Measurements from ENCODE around the gene MEIOSIN. TPM values are rescaled to one million over a fixed set of nuclear protein-coding genes. Genes with fewer than 3 reads are reported as not detected.

MEIOSIN gene
- total RNA-seq, 2 donors from 2014 or later, result not detected

DNA sequence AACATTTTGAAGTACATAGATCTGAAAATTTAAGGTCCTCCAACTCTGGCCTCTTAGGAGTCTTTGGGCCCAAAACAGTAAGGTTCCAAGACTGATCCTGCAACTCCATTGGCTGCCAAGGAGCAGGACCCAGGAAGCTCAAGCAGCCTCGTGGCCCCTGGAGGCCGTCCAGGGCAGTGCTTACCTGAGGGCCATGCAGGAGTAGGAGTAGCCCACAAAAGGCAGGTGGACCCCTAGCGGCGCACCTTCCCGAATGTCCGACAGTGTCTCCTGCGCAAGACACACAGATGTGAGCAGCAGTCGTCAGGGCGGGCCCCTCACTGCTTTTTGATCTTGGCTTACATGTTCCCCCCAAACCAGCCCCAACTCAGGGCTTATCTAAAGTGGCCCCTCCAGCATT, 41.5 kb downstream of the MEIOSIN start:
- peaks cover 53% of the 10 kb centered on the region for H3K36me3 ChIP-seq
- H3K27ac ChIP-seq, result no peak overlapping the region
- no peaks in the 10 kb centered on the region for H3K9me3 ChIP-seq
- H3K4me3 ChIP-seq, result no peak overlapping the region
- DNase-seq (ENCODE audit: low spot score) (no peak), ATAC-seq (ENCODE audit: insufficient number of reproducible peaks, low FRiP score, low read depth) (no peak)
- H3K4me1 ChIP-seq (ENCODE audit: control insufficient read depth in 1 of 2, low read depth in 2 of 2), result peaks cover 2 to 16% of the 10 kb centered on the region in 2 donors
- TF ChIP-seq, protein P1, sequence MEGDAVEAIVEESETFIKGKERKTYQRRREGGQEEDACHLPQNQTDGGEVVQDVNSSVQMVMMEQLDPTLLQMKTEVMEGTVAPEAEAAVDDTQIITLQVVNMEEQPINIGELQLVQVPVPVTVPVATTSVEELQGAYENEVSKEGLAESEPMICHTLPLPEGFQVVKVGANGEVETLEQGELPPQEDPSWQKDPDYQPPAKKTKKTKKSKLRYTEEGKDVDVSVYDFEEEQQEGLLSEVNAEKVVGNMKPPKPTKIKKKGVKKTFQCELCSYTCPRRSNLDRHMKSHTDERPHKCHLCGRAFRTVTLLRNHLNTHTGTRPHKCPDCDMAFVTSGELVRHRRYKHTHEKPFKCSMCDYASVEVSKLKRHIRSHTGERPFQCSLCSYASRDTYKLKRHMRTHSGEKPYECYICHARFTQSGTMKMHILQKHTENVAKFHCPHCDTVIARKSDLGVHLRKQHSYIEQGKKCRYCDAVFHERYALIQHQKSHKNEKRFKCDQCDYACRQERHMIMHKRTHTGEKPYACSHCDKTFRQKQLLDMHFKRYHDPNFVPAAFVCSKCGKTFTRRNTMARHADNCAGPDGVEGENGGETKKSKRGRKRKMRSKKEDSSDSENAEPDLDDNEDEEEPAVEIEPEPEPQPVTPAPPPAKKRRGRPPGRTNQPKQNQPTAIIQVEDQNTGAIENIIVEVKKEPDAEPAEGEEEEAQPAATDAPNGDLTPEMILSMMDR (IDR thresholded peaks at IDR 0.05), result no peak
- H3K27me3 ChIP-seq (replicated peaks; ENCODE audit: insufficient read depth), result no peaks in the 10 kb centered on the region

DNA sequence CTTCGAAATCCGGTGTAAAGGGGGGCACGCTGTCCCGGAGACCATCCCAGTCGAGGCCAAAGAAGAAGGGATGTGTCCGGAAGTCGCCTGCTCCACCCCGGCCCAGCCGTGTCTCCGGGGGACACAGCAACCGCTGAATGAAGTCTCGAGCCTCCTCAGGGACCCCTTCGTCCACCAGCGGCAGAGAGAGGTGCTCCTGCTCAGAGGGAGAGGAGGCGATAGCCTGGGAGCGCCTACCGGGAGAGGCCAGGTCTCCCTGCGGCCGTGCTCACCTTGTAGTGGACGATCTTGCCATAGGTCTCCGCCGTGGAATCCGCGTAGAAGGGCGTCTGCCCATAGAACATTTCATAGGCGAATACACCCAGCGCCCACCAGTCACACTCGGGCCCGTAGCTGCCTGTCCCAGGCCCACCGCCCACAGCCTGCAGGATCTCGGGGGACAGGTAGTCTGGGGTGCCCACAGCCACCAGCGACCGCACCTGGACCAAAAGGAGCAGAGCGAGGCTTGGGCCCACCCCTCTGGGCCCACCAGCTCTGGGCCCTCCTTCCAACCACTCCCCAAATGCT, 44.2 kb downstream of the MEIOSIN start:
- H3K4me1 ChIP-seq (ENCODE audit: control insufficient read depth in 1 of 2, low read depth in 2 of 2), result peaks cover 6 to 20% of the 10 kb centered on the region in 2 donors
- TF ChIP-seq, protein P1 (IDR thresholded peaks at IDR 0.05), result no peak
- ATAC-seq (ENCODE audit: insufficient number of reproducible peaks, low FRiP score, low read depth) (no peak), DNase-seq (ENCODE audit: low spot score) (no peak)
- H3K36me3 ChIP-seq, result peaks cover 42% of the 10 kb centered on the region
- no peaks in the 10 kb centered on the region for H3K27me3 ChIP-seq (replicated peaks; ENCODE audit: insufficient read depth)
- no peak overlapping the region for H3K4me3 ChIP-seq
- no peak overlapping the region for H3K27ac ChIP-seq
- H3K9me3 ChIP-seq, result no peaks in the 10 kb centered on the region

DNA sequence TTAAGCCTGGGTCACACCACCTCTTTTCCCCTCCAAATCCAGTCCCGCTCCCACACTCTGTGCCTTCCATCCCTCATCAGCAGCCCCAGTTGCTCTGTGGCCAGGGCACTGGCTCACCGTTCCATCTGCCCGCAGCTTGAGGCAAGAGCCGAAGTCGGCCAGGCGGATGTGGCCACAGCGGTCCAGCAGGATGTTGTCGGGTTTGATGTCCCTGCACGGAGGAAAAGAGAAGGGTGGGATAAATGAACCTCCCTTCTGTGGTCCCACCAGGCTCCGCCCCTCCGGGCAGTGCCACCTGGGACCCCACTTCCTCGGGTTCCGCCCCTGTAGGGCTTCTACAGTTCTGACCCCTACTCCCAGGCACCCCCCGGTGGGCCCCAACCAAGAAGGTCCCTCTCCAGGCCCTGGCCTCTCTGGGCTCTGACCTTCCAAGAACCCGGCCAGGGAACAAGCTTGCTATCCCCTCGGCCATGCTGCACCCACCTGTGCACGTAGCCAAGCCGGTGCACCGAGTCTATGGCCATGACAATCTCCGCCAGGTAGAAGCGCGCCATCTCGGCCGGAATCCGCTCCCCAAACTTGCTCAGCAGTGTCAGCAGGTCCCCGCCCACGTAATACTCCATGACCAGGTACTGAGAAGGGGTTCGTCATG, 44.9 kb downstream of the MEIOSIN start:
- Histone ChIP-seq H3K36me3 (peaks cover 35% of the 10 kb centered on the region), H3K4me1 (ENCODE audit: control insufficient read depth in 1 of 2, low read depth in 2 of 2) (peaks cover 6 to 22% of the 10 kb centered on the region in 2 donors), H3K9me3 (no peaks in the 10 kb centered on the region), H3K27ac (peak overlapping the region in 1 of 2 donors; percentile 54), H3K4me3 (no peak overlapping the region), H3K27me3 (replicated peaks; ENCODE audit: insufficient read depth) (no peaks in the 10 kb centered on the region)
- DNase-seq (ENCODE audit: low spot score) (no peak), ATAC-seq (ENCODE audit: insufficient number of reproducible peaks, low FRiP score, low read depth) (no peak)
- TF ChIP-seq, protein P1 (IDR thresholded peaks at IDR 0.05), result no peak

DNA sequence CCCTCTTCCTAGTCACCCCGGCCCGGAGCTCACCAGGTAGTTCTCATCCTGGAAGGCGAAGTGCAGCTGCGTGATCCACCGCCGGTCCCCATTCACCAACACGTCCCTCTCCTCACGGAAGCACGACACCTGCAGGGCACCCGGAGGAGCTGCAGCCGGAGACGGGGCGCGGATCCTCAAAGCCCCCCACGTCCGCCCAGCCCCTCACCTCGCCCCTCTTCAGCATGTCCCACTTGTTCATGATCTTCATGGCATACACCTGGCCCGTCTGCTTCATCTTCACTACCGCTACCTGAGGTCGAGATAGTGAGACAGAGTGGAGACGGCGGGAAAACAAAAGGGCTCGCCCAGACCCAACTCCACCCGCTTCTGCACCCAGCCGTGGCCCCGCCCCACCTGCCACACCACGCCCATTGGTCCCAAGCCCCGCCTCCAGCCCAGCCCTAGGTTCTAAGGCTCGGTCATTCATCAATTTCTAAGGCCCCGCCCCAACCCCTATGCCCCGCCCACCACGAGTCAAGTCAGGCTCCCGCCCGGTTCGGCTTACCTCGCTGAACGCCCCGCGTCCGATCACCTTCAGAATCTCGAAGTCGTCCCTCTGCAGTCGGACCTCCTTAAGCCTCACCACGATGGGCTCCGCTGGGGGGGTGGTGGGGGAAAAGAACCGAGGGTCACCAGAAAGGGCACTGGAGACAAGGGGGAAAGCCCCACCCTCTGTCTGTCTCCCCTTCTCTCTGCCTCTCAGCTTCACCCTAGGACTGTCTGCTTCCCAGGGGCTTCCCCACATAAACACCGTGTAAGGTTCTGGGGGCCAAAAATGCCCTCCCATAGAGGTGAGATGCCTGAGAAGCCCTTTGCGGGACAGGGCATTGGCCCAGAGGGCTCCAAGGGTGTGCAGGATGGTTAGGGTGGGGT, 46.2 kb downstream of the MEIOSIN start:
- Histone ChIP-seq H3K9me3 (no peaks in the 10 kb centered on the region), H3K36me3 (peaks cover 32% of the 10 kb centered on the region), H3K27me3 (replicated peaks; ENCODE audit: insufficient read depth) (no peaks in the 10 kb centered on the region), H3K27ac (peak overlapping the region; percentile 97 to 98), H3K4me3 (peak overlapping the region; percentile 91), H3K4me1 (ENCODE audit: control insufficient read depth in 1 of 2, low read depth in 2 of 2) (peaks cover 14 to 35% of the 10 kb centered on the region in 2 donors)
- TF ChIP-seq, protein P1 (IDR thresholded peaks at IDR 0.05), result peak; percentile 34
- ATAC-seq (ENCODE audit: insufficient number of reproducible peaks, low FRiP score, low read depth) (no peak), DNase-seq (ENCODE audit: low spot score) (peak; percentile 70)

DNA sequence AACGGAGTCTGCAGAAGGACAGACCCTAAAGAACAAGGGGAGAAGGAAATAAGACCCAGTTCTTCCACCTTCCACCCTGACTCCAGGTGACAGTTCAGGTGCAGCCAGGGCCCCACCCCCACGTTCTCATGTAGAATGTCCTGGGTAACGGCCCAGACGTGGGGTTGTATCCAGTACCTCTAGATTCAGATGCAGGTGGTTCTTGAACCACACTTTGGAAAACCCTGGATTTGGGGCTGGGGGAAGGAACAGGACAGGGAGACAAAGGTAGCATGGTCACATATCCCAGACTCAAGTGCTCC, 46.9 kb downstream of the MEIOSIN start:
- Histone ChIP-seq H3K9me3 (no peaks in the 10 kb centered on the region), H3K27ac (peak overlapping the region; percentile 97 to 98), H3K4me1 (ENCODE audit: control insufficient read depth in 1 of 2, low read depth in 2 of 2) (peaks cover 20 to 41% of the 10 kb centered on the region in 2 donors), H3K4me3 (peak overlapping the region; percentile 91), H3K27me3 (replicated peaks; ENCODE audit: insufficient read depth) (no peaks in the 10 kb centered on the region), H3K36me3 (peaks cover 28% of the 10 kb centered on the region)
- DNase-seq (ENCODE audit: low spot score) (no peak), ATAC-seq (ENCODE audit: insufficient number of reproducible peaks, low FRiP score, low read depth) (no peak)
- TF ChIP-seq, protein P1 (IDR thresholded peaks at IDR 0.05), result no peak
